Activated naive CD8-positive, alpha-beta T cell (primary cell): ENCODE measurements around the gene ZNF277.

Experiments
- H3K27ac Mint-ChIP-seq: one replicate; pipeline ENCODE4 v1.8.0; 2021; ENCODE audit warnings: mixed read lengths
- H3K27me3 Mint-ChIP-seq: one replicate; pipeline ENCODE4 v1.8.0; 2021; ENCODE audit warnings: mixed read lengths
- H3K36me3 Mint-ChIP-seq: one replicate; pipeline ENCODE4 v1.8.0; 2021; ENCODE audit warnings: mixed read lengths
- H3K4me1 Mint-ChIP-seq: one replicate; pipeline ENCODE4 v1.8.0; 2021; ENCODE audit warnings: low read depth, mixed read lengths
- H3K4me3 Mint-ChIP-seq: one replicate; pipeline ENCODE4 v1.8.0; 2021; ENCODE audit warnings: mild to moderate bottlenecking, mixed read lengths
- H3K9me3 Mint-ChIP-seq: one replicate; pipeline ENCODE4 v1.8.0; 2021; ENCODE audit warnings: low read depth, mixed read lengths

Gene ZNF277, protein sequence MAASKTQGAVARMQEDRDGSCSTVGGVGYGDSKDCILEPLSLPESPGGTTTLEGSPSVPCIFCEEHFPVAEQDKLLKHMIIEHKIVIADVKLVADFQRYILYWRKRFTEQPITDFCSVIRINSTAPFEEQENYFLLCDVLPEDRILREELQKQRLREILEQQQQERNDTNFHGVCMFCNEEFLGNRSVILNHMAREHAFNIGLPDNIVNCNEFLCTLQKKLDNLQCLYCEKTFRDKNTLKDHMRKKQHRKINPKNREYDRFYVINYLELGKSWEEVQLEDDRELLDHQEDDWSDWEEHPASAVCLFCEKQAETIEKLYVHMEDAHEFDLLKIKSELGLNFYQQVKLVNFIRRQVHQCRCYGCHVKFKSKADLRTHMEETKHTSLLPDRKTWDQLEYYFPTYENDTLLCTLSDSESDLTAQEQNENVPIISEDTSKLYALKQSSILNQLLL

DNA sequence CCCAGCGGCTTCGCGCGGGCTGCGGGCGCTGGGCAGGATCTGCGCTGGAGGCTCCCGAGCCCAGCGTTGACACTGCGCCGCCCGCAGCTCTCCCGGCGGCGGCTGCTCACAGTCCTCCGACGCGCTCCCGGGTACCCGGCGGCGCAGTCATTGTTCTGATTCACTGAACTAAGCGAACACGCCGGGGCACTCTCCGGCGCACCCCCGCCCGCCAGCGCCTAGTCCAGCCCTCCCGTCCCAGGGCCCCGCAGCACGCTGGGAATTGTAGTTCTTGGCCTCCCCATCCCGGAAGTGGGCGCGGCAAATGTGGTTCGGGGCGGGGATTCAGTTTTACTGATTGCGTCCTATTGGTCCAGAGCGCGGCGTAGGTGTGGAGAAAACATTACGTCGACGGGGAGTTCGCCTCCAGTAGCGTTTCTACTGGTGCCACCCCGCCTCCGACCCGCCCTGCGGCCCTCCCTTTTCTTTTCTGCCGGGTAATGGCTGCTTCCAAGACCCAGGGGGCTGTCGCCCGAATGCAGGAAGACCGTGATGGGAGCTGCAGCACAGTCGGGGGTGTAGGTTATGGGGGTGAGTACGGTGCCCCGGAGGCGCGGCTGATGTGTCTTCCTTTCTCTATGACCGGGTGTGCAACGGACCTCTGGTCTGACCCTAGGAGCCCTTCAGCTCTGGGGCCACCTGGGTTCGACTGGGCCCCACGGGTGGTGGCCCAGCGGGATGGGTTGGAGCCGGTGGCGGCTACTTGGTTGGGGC lies at the start of gene ZNF277, which contains the start of gene DOCK4:
TSS of gene ZNF277 (plus strand) at position 458 of the 753 bp plus-strand sequence. CDS start at position 480, 22 bp downstream.
TSS of gene DOCK4 (minus strand) at position 162 of the 753 bp plus-strand sequence. CDS start 261 bp downstream, outside the sequence.
- peaks cover 18% of the 10 kb centered on the region for H3K27me3 Mint-ChIP-seq
- peak within 1 kb of the TSS; percentile 85 for H3K27ac Mint-ChIP-seq
- H3K36me3 Mint-ChIP-seq = peaks cover 2% of the 10 kb centered on the region
- H3K9me3 Mint-ChIP-seq = no peaks in the 10 kb centered on the region
- H3K4me3 Mint-ChIP-seq = peak within 1 kb of the TSS; percentile 99
- H3K4me1 Mint-ChIP-seq = peaks cover 44% of the 10 kb centered on the region

DNA sequence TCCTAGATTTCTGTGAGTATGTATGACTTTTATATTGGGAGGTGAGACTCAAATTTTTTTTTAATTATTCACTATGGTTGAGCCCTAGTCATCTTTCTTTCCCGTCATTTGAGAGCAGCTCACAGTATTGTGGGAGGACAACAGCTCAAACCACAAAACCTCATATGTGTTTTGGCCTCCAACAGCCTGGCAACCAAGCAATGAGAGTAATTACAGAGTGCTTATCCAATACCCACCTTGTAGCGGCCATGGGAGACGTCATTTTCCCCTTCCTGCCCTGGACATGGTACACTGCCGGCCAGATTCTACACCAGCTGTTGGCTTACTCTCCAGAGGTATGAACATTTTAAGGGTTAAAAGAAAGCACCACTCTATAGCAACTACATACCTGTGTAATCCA lies 49.4 kb upstream of the ZNF277 start:
- H3K27ac Mint-ChIP-seq = no peak overlapping the region
- peaks cover 3% of the 10 kb centered on the region for H3K27me3 Mint-ChIP-seq
- H3K36me3 Mint-ChIP-seq = no peaks in the 10 kb centered on the region
- no peaks in the 10 kb centered on the region for H3K9me3 Mint-ChIP-seq
- no peak overlapping the region for H3K4me3 Mint-ChIP-seq
- H3K4me1 Mint-ChIP-seq = no peaks in the 10 kb centered on the region

DNA sequence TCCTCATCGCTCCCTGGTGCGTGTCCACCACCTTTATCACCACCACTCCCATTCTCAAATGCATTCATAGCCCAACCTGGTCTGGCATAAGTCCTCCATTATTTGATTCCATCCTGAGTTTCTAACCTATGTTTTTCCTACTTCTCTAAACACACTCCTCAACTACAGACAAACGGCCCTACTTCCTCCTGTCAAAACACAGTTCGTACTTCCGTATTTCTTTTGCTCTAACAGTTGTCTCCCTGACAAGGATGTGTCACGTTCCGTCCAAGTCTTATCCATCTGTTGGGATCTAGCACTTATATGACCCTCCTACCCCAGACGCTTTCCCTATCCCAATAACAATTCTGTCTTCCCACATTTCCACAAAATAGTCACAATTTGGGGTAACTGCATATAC lies 47.1 kb upstream of the ZNF277 start:
- Mint-ChIP-seq H3K4me3 (no peak overlapping the region), H3K4me1 (no peaks in the 10 kb centered on the region), H3K9me3 (no peaks in the 10 kb centered on the region), H3K36me3 (no peaks in the 10 kb centered on the region), H3K27me3 (peaks cover 3% of the 10 kb centered on the region), H3K27ac (no peak overlapping the region)

DNA sequence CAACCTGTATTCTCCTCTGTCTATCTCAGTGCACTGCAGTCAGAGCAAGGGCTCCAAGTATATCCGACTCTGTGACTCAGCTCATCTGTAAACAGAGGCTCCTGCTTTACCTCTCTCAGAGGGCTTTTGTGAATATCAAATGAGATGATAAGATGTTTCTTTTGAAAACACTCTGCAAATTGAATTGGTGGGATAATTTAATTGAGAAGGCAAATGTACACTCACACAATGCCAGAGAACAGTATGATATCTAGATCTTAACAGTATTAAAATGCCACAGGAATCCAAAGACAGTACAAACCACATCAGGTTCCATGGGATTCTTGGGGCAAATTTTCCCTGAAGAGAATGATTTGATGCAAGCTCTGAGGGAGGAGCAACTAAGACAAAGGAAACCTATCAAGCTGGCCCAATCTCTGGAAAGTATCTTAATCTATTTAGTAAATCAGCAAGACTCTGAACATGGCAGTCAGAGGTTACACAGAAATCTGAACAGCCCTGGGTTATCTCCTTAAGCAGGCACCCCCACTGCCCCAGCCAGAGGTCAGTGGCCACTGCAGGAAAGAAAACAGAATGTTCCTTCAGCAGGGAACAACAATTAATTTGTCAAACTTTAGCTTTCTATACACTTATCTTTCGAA lies 46.2 kb upstream of the ZNF277 start:
- no peaks in the 10 kb centered on the region for H3K4me1 Mint-ChIP-seq
- H3K36me3 Mint-ChIP-seq = no peaks in the 10 kb centered on the region
- no peak overlapping the region for H3K4me3 Mint-ChIP-seq
- H3K27me3 Mint-ChIP-seq = peaks cover 3% of the 10 kb centered on the region
- no peaks in the 10 kb centered on the region for H3K9me3 Mint-ChIP-seq
- H3K27ac Mint-ChIP-seq = no peak overlapping the region

DNA sequence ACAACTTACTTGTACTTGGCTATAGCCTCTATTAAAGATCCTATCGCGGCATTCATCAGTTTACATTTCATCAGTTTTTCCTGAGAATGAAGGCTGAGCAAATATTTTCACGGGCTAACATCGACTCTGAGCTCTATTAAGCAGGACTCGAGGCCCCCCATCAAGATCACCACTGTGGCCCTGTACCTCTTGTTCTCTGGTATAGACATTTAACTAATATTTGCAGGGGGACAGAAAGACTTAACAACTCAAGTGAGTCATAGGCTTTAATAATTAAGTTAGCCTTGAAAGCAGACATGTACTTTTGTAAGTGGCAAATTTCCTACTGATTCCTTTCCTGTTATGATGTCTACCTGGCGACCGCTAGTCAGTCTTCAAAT lies 45.7 kb upstream of the ZNF277 start:
- no peaks in the 10 kb centered on the region for H3K4me1 Mint-ChIP-seq
- peaks cover 3% of the 10 kb centered on the region for H3K27me3 Mint-ChIP-seq
- H3K27ac Mint-ChIP-seq = no peak overlapping the region
- H3K4me3 Mint-ChIP-seq = no peak overlapping the region
- no peaks in the 10 kb centered on the region for H3K36me3 Mint-ChIP-seq
- H3K9me3 Mint-ChIP-seq = no peaks in the 10 kb centered on the region

DNA sequence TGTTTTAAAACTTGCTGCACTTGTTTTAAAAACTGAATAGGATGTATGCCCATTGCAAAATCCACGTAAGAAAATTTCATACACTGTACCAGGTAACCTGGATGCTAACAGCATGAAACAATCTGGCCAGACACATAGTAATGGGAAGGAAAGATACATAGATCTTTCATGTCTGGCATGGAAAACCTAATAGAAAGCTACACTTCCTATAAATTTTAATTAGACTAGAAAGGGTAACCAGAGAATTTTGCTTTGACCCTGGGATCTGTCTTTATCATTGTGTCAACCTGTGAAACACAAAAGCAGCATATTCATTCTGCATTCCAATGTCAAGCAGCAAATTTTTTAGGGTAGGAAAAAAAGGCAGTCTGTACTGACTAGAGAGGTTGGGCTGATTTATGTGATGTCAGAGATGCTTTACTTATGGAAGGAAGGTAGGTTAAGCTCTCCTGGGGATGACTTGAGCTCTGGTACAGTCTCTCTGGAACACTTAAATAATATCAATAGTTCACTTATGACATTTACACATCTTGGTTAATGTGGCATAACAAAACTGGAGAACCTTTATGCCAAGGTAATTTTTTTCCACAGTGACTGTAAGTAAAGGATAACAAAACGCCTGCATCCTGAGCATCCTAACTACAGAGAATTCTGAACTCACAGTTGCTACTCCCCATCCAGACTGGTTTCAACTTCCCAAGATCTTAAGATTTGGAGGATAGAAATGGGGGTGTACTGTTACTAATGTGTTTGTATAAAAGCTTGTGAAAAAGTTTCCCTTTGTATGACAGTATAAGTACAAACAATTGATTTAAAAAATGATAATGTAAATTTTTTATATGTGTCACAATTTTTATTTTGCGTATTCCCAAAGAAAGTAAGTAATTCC lies 45.0 kb upstream of the ZNF277 start:
- H3K4me3 Mint-ChIP-seq = no peak overlapping the region
- no peaks in the 10 kb centered on the region for H3K9me3 Mint-ChIP-seq
- no peaks in the 10 kb centered on the region for H3K36me3 Mint-ChIP-seq
- no peak overlapping the region for H3K27ac Mint-ChIP-seq
- no peaks in the 10 kb centered on the region for H3K4me1 Mint-ChIP-seq
- no peaks in the 10 kb centered on the region for H3K27me3 Mint-ChIP-seq

DNA sequence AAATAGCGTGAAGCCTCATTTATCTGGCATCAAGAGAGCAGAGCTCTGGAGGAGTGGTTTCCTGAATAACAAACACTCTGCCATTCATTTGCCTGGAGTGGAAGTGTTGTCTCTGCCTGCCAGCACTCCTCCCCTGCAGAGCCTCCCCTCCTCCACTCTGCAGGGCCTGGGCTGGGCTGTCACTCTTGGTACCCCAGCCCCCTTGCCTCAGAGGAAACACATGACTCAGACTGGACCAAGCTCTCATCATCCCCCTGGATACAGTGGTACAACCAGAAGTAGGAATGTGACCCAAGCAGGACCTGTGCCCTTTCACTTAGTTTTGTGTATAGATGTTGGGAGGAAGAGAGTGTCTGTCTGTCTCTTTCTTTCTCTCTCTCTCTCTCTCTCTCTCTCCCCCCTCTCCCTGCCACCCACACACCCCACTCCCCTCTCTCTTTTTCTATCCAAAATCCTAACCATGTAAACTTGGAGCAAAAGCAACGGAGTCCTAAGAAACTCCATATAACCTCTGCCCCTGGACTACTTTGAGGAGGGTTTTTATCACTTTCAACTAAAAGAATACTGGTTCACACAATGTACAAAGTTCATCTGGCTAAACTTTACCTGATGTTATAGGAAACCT lies 44.2 kb upstream of the ZNF277 start:
- Mint-ChIP-seq H3K36me3 (no peaks in the 10 kb centered on the region), H3K27me3 (no peaks in the 10 kb centered on the region), H3K4me1 (no peaks in the 10 kb centered on the region), H3K9me3 (no peaks in the 10 kb centered on the region), H3K4me3 (no peak overlapping the region), H3K27ac (no peak overlapping the region)

DNA sequence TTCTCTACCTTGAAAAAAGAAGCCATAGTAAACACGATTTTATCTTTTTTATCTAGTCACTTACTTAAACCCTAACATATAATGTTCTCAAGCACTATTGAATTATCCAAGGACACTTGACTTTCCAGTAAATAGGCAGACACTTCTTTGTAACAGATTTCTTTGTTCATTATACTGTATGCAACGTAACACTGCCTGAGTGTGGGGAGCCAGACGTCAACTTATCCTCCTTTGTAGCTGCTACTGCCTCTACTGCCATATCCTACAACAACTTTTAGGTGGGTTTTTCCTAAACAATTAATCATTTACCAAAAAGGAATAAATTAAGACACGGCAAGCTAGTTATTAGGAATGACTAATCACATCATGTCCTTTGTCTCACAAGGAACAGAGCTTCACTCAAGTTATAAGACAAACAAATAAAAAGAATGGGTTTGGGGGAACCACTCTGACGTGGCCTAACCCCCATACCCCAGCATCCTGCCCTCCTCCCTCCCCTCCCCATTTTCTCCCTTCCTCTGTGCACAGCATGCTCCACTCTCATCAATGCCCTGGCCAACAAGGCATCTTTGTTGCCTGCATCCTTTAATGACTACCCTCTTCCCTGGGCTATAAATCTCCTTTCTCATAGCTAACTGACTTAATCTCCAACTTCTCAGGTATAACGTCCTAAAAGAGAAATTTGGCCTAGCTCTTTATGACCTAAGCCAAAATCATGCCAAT lies 43.5 kb upstream of the ZNF277 start:
- Mint-ChIP-seq H3K4me1 (no peaks in the 10 kb centered on the region), H3K27ac (no peak overlapping the region), H3K36me3 (no peaks in the 10 kb centered on the region), H3K27me3 (no peaks in the 10 kb centered on the region), H3K4me3 (no peak overlapping the region), H3K9me3 (no peaks in the 10 kb centered on the region)

DNA sequence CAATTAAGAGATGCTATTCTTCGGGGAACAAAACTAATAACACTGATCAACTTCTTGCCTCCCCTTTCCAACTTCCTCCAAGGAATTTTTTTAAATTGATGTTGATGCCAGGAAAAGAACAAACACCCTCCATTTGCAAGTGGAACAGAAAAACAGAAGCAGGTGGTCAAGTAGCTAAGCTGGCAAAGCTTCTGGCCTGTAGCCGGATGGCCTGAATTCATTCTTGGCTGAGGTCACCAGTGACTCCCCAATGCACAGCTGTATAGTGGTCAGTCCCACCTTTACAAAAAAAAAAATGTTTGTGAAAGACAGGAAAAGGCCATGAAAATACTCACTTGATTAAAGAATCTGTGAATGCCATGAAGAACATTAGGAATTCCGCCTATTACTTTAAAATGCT lies 39.3 kb upstream of the ZNF277 start:
- H3K36me3 Mint-ChIP-seq = no peaks in the 10 kb centered on the region
- no peaks in the 10 kb centered on the region for H3K9me3 Mint-ChIP-seq
- peaks cover 2% of the 10 kb centered on the region for H3K27me3 Mint-ChIP-seq
- H3K4me1 Mint-ChIP-seq = no peaks in the 10 kb centered on the region
- H3K4me3 Mint-ChIP-seq = no peak overlapping the region
- no peak overlapping the region for H3K27ac Mint-ChIP-seq

DNA sequence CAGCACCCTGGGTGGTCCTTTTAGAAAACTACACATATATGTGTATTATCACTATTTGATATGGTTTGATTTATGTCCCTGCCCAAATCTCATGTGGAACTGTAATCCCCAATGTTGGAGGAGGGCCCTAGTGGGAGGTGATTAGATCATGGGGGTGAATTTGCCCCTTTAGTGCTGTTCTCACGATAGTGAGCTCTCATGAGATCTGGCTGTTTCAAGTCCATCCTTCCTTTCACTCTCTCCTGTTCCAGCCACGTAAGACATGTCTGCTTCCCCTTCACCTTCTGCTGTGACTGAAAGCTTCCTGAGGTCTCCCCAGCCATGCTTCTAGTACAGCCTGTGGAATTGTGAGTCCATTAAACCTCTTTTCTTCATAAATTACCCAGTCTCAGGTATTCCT lies 37.6 kb upstream of the ZNF277 start:
- Mint-ChIP-seq H3K4me1 (no peaks in the 10 kb centered on the region), H3K4me3 (no peak overlapping the region), H3K9me3 (no peaks in the 10 kb centered on the region), H3K27ac (no peak overlapping the region), H3K36me3 (no peaks in the 10 kb centered on the region), H3K27me3 (peaks cover 2% of the 10 kb centered on the region)

DNA sequence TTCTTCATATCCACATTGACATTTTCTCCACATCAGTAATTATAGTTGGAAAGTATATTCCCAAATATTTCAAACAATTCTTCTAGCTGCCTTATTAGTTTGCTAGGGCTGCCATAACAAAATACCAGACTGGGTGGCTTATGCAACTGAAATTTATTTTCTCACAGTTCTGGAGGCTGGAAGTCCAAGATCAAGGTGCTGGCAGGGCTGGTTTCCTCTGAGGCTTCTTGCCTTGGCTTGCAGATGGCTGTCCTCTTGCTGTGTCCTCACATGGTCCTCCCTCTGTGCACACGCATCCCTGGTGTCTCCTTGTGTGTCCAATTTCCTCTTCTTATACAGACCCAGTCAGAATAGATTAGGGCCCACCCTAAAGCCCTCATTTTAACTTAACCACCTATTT lies 34.8 kb upstream of the ZNF277 start:
- no peaks in the 10 kb centered on the region for H3K9me3 Mint-ChIP-seq
- H3K4me3 Mint-ChIP-seq = no peak overlapping the region
- no peaks in the 10 kb centered on the region for H3K4me1 Mint-ChIP-seq
- H3K27ac Mint-ChIP-seq = no peak overlapping the region
- H3K36me3 Mint-ChIP-seq = no peaks in the 10 kb centered on the region
- H3K27me3 Mint-ChIP-seq = peaks cover 11% of the 10 kb centered on the region

DNA sequence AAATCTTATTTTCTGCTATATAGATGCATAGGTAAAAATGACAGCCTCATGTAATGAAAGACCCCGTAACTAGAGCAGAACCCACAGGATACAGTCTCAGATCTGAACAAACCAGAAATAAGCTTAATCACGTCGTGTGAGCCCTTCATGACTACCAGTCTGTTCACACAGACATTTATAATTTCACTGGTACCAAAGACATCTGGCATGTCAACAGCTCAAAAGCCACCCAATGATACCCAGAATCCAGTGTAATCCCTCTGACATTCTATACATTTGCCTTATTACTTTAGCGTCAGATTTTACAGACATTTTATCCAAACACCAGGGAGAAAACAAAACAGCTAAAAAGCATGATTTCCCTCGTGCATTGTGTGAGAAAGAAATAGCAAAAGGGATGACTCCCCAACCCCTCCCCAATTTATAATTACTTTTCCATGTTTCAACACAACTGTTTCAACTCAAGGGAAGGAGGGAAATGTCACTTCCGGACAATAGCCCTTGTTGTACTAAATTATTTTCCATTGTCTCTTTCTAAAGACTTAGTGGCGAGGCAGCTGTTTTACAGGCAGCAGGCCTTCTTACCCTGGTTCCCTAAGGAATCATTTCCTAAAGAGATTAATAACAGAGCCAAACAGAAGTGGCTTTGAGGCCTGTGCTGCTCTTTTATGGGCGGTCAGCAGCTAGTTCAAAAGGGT lies 33.5 kb upstream of the ZNF277 start:
- no peak overlapping the region for H3K27ac Mint-ChIP-seq
- peaks cover 11% of the 10 kb centered on the region for H3K27me3 Mint-ChIP-seq
- no peaks in the 10 kb centered on the region for H3K4me1 Mint-ChIP-seq
- H3K9me3 Mint-ChIP-seq = no peaks in the 10 kb centered on the region
- H3K4me3 Mint-ChIP-seq = no peak overlapping the region
- no peaks in the 10 kb centered on the region for H3K36me3 Mint-ChIP-seq

DNA sequence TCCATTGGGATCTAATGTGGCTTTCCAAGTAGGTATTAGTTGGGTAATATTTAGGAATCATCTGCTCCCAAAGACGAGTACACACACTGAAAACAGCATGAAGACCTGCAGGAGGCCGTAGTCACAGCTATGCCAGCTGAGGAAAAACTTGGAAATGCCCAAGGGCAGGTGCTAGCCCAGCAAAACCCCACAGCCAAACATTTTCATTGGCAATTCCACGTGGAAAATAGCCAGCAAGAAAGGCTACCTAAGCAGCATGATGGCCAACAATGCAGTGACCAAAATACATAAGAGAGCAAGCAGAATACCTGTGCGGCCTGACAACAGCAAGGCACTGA lies 33.0 kb upstream of the ZNF277 start:
- no peaks in the 10 kb centered on the region for H3K9me3 Mint-ChIP-seq
- H3K4me3 Mint-ChIP-seq = no peak overlapping the region
- no peak overlapping the region for H3K27ac Mint-ChIP-seq
- H3K27me3 Mint-ChIP-seq = peaks cover 15% of the 10 kb centered on the region
- no peaks in the 10 kb centered on the region for H3K36me3 Mint-ChIP-seq
- H3K4me1 Mint-ChIP-seq = no peaks in the 10 kb centered on the region
